GM12878 (cell line): Measurements from ENCODE around the gene MSANTD2.

Experiments used
- ASH2L ChIP-seq: fragments of 300-600, 200-600 bp; sonication (generic); IDR thresholded peaks from 2 replicates; pipeline ENCODE4 v1.6.1; 2017; ENCODE audit warnings: low read depth, mild to moderate bottlenecking, borderline replicate concordance
- CBFB ChIP-seq: IDR thresholded peaks from 2 replicates; pipeline ENCODE4 v1.6.1; 2016; ENCODE audit warnings: antibody characterized with exemption, low read depth
- CEBPZ ChIP-seq: fragments of 150-350 bp; IDR thresholded peaks from 2 replicates; pipeline ENCODE4 v1.6.1; 2016; ENCODE audit warnings: low read depth, low read length
- EZH2 ChIP-seq: IDR thresholded peaks from 2 replicates; pipeline ENCODE4 v1.6.1; 2012; ENCODE audit warnings: low read depth, mild to moderate bottlenecking, control low read depth, inconsistent platforms, low read length, borderline replicate concordance; ENCODE audit not compliant: control insufficient read depth
- FOXK2 ChIP-seq: fragments of 450-650 bp; IDR thresholded peaks from 2 replicates; pipeline ENCODE4 v1.6.1; 2017; ENCODE audit warnings: mild to moderate bottlenecking, moderate library complexity
- NR2C2 ChIP-seq: IDR thresholded peaks from 2 replicates; pipeline ENCODE4 v1.6.1; 2011; ENCODE audit warnings: borderline replicate concordance, low read depth; ENCODE audit not compliant: control insufficient read depth, insufficient read length
- SIN3A ChIP-seq: IDR thresholded peaks from 2 replicates; pipeline ENCODE4 v1.6.1; 2012; ENCODE audit warnings: low read depth, low read length, improper control_type of control experiment
- TAF1 ChIP-seq: IDR thresholded peaks from 2 replicates; pipeline ENCODE4 v1.6.1; 2011; ENCODE audit warnings: mild to moderate bottlenecking, low read depth, low read length, borderline replicate concordance
- ZNF274 ChIP-seq: IDR thresholded peaks from one replicate; pipeline ENCODE4 v1.8.0; 2011; ENCODE audit not compliant: insufficient read length, insufficient read depth
- TF ChIP-seq, protein P1 (sequence below): fragments of 450-650 bp; formaldehyde crosslinking; IDR thresholded peaks from 2 replicates; pipeline ENCODE4 v1.4.0; 2020; ENCODE audit warnings: mild to moderate bottlenecking, moderate library complexity
- TF ChIP-seq, protein P2 (sequence below), 3 experiments: IDR thresholded peaks in 2 of 3; conservative IDR thresholded peaks in 1 of 3; 2 replicates each; pipeline ENCODE4 v1.5.1; 2011; ENCODE audit warnings: low read depth in 3 of 3, low read length in 3 of 3, mild to moderate bottlenecking in 3 of 3, control low read depth in 2 of 3, moderate library complexity in 2 of 3, inconsistent platforms in 1 of 3, mixed read lengths in 1 of 3; ENCODE audit not compliant: control insufficient read depth in 2 of 3, insufficient read depth in 1 of 3; ENCODE audit errors: extremely low read depth in 1 of 3
- TF ChIP-seq, protein P3 (sequence below): IDR thresholded peaks from 2 replicates; pipeline ENCODE4 v1.6.1; 2012; ENCODE audit warnings: mild to moderate bottlenecking, low read depth, low read length

DNA sequence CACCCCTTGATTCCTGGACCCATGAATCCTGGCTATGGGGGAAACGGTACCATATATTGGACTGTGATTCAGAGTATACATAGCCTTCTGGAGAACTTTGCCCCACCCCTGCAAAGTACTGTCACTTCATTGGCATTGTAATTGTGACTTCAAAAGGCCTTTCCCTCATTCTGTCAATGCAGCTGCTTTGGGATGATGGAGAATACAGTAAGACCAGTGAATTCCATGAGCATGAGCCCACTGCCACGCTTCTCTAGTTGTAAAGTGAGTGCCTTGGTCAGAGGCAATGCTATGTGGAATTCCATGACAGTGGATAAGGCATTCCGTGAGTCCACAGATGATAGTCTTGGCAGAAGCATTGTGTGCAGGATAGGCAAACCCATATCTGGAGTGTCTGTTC is 25.7 kb upstream of the MSANTD2 start:
- TF ChIP-seq CBFB (no peak), FOXK2 (no peak), SIN3A (no peak), ZNF274 (no peak), CEBPZ (no peak), NR2C2 (no peak), TAF1 (no peak), ASH2L (no peak), EZH2 (no peak)
- TF ChIP-seq, protein P1, sequence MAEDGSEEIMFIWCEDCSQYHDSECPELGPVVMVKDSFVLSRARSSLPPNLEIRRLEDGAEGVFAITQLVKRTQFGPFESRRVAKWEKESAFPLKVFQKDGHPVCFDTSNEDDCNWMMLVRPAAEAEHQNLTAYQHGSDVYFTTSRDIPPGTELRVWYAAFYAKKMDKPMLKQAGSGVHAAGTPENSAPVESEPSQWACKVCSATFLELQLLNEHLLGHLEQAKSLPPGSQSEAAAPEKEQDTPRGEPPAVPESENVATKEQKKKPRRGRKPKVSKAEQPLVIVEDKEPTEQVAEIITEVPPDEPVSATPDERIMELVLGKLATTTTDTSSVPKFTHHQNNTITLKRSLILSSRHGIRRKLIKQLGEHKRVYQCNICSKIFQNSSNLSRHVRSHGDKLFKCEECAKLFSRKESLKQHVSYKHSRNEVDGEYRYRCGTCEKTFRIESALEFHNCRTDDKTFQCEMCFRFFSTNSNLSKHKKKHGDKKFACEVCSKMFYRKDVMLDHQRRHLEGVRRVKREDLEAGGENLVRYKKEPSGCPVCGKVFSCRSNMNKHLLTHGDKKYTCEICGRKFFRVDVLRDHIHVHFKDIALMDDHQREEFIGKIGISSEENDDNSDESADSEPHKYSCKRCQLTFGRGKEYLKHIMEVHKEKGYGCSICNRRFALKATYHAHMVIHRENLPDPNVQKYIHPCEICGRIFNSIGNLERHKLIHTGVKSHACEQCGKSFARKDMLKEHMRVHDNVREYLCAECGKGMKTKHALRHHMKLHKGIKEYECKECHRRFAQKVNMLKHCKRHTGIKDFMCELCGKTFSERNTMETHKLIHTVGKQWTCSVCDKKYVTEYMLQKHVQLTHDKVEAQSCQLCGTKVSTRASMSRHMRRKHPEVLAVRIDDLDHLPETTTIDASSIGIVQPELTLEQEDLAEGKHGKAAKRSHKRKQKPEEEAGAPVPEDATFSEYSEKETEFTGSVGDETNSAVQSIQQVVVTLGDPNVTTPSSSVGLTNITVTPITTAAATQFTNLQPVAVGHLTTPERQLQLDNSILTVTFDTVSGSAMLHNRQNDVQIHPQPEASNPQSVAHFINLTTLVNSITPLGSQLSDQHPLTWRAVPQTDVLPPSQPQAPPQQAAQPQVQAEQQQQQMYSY (CRISPR knock-in tag), result no peak
- TF ChIP-seq, protein P2, sequence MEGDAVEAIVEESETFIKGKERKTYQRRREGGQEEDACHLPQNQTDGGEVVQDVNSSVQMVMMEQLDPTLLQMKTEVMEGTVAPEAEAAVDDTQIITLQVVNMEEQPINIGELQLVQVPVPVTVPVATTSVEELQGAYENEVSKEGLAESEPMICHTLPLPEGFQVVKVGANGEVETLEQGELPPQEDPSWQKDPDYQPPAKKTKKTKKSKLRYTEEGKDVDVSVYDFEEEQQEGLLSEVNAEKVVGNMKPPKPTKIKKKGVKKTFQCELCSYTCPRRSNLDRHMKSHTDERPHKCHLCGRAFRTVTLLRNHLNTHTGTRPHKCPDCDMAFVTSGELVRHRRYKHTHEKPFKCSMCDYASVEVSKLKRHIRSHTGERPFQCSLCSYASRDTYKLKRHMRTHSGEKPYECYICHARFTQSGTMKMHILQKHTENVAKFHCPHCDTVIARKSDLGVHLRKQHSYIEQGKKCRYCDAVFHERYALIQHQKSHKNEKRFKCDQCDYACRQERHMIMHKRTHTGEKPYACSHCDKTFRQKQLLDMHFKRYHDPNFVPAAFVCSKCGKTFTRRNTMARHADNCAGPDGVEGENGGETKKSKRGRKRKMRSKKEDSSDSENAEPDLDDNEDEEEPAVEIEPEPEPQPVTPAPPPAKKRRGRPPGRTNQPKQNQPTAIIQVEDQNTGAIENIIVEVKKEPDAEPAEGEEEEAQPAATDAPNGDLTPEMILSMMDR (IDR thresholded peaks at IDR 0.05 in 2 of 3, conservative IDR thresholded peaks at IDR 0.05 in 1 of 3; ENCODE audit: control insufficient read depth in 2 of 3, extremely low read depth in 1 of 3, insufficient read depth in 1 of 3, low read depth in 3 of 3, low read length in 3 of 3), result no peak
- TF ChIP-seq, protein P3, sequence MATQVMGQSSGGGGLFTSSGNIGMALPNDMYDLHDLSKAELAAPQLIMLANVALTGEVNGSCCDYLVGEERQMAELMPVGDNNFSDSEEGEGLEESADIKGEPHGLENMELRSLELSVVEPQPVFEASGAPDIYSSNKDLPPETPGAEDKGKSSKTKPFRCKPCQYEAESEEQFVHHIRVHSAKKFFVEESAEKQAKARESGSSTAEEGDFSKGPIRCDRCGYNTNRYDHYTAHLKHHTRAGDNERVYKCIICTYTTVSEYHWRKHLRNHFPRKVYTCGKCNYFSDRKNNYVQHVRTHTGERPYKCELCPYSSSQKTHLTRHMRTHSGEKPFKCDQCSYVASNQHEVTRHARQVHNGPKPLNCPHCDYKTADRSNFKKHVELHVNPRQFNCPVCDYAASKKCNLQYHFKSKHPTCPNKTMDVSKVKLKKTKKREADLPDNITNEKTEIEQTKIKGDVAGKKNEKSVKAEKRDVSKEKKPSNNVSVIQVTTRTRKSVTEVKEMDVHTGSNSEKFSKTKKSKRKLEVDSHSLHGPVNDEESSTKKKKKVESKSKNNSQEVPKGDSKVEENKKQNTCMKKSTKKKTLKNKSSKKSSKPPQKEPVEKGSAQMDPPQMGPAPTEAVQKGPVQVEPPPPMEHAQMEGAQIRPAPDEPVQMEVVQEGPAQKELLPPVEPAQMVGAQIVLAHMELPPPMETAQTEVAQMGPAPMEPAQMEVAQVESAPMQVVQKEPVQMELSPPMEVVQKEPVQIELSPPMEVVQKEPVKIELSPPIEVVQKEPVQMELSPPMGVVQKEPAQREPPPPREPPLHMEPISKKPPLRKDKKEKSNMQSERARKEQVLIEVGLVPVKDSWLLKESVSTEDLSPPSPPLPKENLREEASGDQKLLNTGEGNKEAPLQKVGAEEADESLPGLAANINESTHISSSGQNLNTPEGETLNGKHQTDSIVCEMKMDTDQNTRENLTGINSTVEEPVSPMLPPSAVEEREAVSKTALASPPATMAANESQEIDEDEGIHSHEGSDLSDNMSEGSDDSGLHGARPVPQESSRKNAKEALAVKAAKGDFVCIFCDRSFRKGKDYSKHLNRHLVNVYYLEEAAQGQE, result no peak
